Posterior vena cava (tissue), 2 donors: ENCODE measurements around the gene IL1RAPL1. TPM values are rescaled to one million over a fixed set of nuclear protein-coding genes. Genes with fewer than 3 reads are reported as not detected.

Experiments
- DNase-seq: peaks from one replicate; pipeline ENCODE4 v3.0.0-alpha.2; 2020; ENCODE audit warnings: low spot score
- intact Hi-C, 2 donors: fragments of 100-400 bp; cut with DNase I; formaldehyde crosslinking; loops; one replicate each; pipeline versions ENCODE4 v1.14.1 to v1.14.2; 2022 to 2023
- long read RNA-seq, 2 donors: library from polyadenylated mRNA; unstranded; transcript quantifications; one replicate each; pipeline ENCODE4 v2.0.0, GENCODE V29; 2020 to 2021
- total RNA-seq, 2 donors: library from RNA; stranded (reverse); fragmentation: NEBNext Ultra II Directional; extraction: Animal tissue kit (Norgen Biotek cat#: 25700); gene quantifications; one replicate each; pipeline ENCODE4 v1.2.1, GENCODE V29; 2021
- donor health status: DM: yes; HTN: yes; CAD: no.
- donor health status: DM: yes; HTN: yes; CAD: no.

The IL1RAPL1 gene
- under 1 TPM in 1 of 2 donors, not detected in 1; 0.10 TPM for total RNA-seq
- long read RNA-seq, donor 1, result 0 reads
- long read RNA-seq, donor 2, result 0 reads

DNA sequence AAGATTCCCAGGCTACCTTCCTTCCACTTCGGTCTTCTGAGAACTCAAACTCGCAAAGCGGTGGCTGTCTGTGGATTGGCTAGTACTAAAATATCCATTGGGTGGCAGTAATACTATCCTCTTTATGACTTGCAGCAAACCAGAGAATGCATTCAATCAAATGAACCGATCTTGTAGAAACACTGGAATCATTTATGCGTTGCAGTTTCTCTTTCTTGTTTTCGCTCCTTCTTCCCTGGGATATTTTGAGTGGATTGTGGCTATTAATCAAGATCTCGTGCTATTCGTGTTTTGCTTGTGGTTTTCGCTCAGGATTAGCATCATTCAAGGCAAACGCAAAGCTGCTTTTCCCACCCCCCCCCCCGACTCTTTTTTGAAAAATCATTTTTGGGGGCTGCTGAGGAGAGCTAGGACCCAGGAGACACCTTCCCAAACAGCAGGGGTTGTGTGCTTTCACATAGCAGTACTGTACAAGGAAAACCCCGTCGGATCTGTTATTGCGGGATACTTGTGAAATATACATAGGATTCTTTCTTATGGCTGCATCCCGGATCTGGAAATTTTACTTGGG lies at the start of gene IL1RAPL1:
Gene IL1RAPL1 (plus strand): TSS at position 466 of the 571 bp plus-strand sequence.
- intact Hi-C loops, result loop anchor here in 1 of 2 donors (5.0 kb wide), 1 partner anchor 1600 kb away; no protein-coding TSS in a partner anchor
- DNase-seq, result no peak

DNA sequence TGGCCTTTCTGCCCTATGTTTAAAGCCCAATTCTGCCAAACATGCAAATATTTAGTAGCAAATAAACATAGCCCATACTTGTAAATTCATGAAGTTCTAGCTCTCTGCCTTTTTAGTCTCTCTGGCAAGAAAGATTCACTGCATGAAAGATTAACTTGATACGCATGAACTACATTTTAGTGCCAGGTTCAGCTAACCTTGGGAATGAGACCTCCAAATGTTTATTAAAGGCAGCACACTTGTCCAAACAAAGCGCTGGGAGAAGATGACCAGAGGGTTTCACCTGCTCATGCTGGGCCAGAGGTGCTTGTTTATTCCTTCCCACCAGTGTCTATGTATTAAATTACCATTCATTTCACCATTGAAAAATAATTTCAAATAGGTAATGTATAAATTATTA lies 44.5 kb upstream of the IL1RAPL1 start:
- no peak for DNase-seq
- intact Hi-C loops, result no loop called here

DNA sequence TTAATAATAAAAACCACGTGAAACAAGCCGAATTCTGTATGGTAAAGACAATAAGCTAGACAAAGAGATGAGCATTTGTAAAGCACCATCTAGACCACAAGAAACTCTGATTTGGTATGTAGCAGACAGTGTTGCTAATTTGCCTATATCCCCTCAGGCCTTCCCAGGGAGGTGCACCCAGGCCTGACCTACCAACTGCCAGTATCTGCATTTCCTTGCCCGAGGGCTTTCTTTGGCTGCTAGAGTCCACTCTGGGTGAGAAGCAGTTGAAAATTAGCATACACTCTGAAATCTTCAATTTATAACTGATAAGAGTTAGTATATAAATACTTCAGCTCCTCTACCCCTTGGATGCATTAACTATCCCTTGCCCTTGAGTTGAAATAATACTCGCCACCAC lies 37.4 kb upstream of the IL1RAPL1 start:
- no peak for DNase-seq
- intact Hi-C loops, result no loop called here

DNA sequence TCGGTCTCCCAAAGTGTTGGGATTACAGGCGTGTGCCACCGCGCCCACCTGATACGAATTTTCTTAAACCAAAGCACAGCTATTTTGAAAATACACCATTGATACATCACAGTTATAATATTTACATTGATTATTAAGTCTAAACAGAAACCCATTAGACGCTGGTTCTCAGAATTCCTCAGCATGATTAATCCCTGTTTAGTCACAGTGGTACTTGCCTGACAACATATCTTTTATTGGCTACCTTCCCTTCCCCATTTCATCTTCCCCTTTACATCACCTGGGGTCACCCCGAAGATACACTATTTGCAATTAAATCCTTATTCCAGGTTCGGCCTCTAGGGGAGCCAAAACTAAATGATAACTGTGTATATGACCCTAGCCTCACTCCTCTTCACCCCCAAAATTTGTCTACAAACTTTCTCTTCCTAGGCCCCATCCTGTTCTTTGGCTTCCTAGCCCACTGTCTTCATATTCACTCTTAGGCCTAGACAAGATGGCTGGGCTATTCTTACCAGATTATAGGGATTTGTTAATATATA lies 36.8 kb upstream of the IL1RAPL1 start:
- DNase-seq, result no peak
- intact Hi-C loops, result no loop called here

DNA sequence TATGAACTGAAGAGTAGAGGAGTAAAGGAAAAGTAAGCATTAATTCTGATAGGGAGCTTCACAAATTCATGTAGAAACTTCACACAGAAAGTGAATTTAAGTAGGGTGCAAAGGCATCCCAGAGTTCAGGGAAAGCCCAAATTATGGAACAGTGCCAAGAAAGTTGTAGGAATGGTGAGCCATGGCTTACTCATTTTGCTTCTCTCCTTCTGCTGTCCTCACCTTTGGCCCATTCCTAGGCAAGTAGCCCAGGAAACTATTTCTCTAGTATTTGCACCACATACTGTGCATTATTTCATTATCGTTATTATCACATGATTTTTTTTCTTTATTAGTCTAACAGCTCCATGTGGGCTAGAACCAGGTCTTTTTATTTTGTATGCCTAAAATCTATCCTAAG lies 34.9 kb upstream of the IL1RAPL1 start:
- no peak for DNase-seq
- intact Hi-C loops, result no loop called here

DNA sequence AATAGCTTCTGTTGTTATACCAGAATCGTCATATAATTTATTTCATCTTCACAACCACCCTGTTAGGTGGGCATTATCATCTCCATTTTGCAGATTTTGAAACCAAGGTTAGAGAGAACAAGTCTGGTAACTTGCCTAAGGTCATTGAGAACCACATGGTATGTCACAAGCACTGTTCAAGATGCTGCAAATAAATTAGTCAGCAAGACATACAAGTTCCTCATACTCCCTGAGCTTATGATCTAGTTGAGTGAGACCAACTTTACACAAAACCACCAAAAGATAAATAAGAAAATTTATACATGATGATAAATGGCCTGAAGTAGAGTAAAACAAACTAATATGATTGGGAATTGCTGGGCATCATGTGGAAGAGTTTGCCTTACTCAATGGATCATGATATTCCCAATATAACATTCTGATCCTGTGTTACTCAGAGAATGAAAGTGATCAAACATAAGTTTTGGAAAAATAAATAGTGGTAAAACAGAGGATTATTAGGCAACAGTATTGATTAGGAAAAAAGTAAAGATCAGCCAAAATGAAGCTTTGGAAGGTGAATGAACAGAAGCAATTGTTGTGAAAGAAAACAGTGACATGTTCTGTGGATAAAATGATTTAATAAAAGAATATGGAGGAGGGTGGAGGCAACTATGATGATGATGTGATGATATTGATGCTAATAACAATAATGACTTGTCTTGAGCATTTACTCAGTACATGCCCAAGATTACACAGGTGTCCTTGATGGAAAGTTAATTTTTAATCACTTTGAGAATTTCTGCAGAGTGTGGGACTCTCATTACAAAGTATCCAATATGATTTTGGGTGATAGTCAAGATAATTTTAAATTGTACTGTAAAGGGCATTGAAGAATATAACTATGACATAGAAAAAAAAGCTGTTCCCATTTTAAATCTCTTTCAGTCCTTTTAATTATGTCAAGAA lies 34.1 kb upstream of the IL1RAPL1 start:
- intact Hi-C loops, result no loop called here
- no peak for DNase-seq

DNA sequence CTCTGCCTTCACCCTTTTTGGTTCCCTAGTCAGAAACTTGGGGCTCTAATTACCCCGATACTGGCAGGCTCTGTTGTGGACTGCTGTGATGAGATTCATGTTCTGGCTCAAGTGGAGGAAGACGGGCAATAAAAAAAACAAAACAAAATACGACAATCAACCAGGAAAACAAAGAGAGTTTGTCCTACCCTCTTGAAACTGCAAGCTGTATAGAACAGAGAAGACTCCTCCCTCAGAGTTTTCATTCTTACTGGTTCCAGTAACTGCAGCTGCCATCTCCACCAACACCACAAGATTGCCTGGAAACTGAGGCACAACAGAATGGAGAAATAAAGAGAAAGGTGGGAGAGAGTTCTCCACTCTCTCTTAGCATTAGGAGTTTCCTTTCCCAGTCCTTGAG lies 11.1 kb upstream of the IL1RAPL1 start:
- intact Hi-C loops, result no loop called here

DNA sequence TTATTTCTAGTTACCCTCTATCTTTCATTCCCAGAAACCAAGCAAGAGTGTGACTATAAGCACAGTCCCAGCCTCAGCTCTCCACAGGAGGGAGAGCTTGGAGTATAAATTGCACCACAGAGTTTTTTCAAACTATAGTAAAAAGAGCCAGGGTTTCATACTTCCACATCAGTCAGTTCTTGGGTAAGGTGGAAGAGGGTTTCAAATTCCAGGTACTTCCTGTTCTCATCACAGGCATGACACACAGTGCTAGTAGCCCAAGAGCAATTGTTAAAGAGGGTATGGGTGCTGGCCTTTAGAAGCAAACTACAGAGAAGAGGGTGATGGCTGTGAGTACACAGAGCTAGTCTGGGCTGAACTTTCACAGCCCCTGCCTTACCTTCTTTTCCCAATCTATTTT lies 5.7 kb upstream of the IL1RAPL1 start:
- intact Hi-C loops, result no loop called here
- DNase-seq, result no peak

More for the DNA sequence above, 11.1 kb upstream of the IL1RAPL1 start:
- DNase-seq, result no peak

DNA sequence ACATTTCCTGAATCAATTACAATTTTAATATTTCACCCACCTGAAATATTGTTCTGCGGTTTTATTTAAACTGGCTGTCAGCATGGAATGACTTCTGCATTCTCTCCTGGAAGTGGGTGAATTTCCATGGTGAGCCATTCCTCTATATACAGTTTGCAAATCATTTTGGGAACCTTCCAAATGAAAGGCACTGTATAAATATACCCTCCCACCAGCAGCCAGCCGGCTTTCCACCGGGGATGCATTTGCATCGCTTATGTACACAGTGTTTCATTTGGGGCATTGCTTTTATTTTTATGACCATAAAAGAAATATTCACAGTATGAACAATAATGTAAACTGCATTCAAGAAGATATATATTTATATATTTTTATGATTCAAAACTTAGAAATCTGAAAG lies 4.7 kb upstream of the IL1RAPL1 start:
- intact Hi-C loops, result no loop called here
- DNase-seq, result no peak

DNA sequence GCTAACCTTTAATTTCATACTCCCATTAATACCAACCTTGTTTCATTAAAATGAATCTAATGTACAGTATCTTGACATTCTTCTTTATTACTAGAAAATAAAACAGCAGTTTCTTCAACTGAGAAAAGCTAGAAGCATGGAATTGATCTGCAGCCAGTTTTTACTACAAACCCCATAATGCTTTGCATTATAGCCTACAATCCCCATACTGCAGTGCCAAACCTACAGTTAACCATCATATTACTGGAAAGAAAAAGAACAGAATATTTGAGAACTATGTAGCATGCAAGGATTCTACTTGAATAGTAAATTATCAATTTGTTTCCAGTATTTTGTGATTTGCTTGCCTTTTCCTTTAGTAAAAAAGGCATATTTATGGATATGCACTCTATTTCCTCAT lies 3.2 kb upstream of the IL1RAPL1 start:
- DNase-seq, result no peak
- intact Hi-C loops, result no loop called here

DNA sequence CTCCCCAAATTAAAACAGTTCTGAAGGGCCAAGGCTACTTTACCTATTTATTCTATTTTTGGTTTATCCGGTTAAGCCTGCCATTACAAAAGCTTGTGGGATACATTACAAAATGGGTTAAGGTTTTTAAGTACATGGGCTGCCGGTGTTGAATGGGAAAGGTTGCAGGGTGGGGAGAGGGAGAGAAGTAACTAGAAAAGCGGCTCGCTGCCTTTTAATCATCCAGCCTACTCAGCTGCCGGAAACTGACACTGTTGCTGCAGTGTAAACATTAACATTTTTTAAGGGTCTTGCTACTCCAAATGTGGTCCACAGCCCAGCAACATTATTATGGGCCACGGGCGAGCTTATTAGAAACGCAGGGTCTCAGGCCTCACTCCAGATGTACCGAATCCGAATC lies 1.5 kb upstream of the IL1RAPL1 start:
- DNase-seq, result no peak
- intact Hi-C loops, result loop anchor here in 1 of 2 donors (5.0 kb wide), 1 partner anchor 1602 kb away; no protein-coding TSS in a partner anchor

DNA sequence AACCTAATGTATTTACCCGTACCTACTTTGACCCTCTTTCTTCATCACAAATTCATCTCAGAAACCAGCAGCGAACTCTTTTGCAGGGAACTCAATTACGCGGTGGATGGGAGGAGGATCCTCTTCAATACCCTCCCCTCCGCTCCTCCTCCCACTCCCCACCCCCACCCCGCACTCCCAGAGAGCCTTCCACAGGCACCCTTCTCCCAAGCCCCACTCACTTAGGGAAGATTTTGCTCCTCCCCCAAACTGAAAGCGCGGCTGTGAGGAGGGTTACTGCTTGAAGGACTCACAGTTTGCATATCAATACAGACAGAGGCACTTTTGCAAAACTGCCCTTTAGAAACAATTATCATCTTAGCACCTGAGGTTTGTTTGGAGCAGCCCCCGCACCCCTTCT lies 960 bp upstream of the IL1RAPL1 start:
- intact Hi-C loops, result loop anchor here in 1 of 2 donors (5.0 kb wide), 1 partner anchor 1601 kb away; no protein-coding TSS in a partner anchor
- DNase-seq, result no peak

DNA sequence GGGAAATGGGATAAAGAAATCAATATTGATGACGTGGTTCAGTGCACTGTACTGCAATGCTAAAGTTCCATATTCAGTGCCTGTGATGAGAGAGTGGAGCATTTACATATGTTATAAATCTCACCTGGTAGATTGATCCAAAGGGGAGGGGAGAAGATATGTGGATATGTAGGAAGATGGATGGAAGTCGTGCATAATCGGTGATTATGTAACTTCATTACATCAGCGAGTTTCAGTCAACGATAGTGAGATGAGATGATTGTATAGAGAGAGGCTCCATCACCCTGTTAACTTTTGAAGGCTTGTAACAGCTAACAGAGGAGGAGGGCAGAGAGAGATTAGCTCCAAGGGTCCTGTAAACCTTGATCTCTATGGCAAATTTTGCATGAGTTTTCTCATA lies 1.8 kb downstream of the IL1RAPL1 start:
- intact Hi-C loops, result loop anchor here in 1 of 2 donors (5.0 kb wide), 1 partner anchor 1598 kb away; no protein-coding TSS in a partner anchor
- DNase-seq, result no peak

DNA sequence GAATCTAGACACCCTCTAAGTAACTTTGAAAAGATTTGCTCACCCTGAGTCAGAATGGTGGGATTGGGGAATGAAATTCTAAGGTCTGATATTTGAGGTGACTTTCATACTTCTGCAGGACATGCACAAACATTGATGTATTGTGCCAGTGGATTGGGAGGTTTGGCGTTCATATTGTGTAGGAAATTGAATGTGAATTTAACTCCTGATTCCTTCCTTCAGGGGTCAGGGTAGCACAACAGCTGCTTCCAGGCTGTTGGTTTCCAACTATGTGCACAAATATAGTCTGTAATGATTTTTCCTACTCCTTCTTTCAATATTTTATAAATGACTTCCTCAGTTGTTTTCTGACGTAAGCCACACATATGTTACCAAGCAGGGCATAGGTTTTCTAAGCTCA lies 3.1 kb downstream of the IL1RAPL1 start:
- intact Hi-C loops, result no loop called here

DNA sequence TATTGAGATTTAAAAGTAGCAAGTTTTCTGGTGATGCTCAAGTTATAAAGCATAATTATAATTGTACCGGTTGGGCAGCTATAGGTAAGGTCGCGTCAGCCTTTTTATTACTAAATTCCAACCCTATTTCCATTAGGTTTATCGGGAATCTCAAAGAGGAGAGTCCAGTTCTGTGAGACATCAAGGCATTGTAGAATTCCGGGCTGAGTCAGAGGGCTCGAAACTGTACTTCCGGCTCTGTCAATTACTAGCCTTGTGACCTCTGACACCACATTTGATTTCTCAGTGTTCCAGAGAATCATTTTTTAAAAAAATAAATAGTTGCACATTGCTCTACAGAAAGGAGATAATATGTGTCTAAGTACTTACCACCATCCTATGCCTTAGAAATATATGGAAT lies 4.3 kb downstream of the IL1RAPL1 start:
- no peak for DNase-seq
- intact Hi-C loops, result no loop called here

More for the DNA sequence above, 3.1 kb downstream of the IL1RAPL1 start:
- no peak for DNase-seq

DNA sequence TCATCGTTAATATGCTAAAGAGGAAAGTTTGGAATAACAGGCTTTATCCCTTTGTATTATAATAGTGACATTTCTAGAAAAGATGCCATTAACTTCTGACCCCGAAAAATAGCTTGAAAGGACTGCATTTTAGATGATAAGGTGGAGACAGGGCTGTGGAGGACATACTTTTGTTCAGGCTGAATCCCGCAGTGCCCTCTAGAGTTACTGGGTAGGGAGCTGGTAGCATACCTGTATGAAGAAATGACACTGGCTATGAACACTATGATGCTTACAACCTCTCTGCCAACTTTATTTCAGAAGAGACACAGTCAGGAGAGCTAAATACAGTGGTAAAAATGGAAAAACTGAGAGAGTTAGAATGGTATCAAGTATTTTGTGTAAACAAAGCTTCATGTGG lies 8.1 kb downstream of the IL1RAPL1 start:
- no peak for DNase-seq
- intact Hi-C loops, result no loop called here

DNA sequence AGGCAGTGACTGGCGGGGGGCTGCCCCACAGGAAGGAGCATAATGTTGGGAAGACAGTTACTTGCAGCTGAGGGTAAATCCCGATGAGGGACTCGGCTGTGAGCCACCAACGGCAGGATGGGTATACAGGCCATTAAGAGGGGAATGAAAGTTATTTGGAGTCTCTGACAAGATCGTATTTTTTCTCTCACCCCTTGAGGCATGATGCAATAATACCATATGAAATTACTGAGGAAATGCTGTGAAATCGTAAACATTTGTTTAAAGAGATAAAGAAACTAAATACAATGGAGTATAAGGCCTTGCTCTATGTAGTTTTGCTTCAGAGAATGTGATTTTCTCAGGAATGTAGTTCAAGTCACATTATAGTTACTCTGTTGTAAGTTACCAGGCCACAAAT lies 12.7 kb downstream of the IL1RAPL1 start:
- intact Hi-C loops, result no loop called here
- no peak for DNase-seq

DNA sequence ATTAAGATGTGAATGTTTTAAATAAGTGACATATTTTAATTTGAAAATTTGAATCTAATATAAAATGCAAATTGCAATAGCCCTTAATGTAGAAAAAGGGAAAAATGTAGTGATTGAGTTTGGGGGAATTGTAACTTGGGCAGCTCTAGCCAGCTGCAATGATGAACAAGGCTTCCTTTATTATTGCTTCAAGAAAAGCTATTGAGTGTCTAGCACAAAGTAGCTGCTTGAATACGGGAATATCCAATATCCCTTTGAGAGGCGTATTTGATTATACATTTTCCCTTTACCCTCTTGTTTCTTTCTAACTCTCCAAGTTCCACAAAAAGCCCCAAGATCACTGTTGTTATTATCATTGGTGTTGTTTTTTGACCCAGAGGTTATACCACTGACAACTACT lies 21.8 kb downstream of the IL1RAPL1 start:
- DNase-seq, result no peak
- intact Hi-C loops, result no loop called here

DNA sequence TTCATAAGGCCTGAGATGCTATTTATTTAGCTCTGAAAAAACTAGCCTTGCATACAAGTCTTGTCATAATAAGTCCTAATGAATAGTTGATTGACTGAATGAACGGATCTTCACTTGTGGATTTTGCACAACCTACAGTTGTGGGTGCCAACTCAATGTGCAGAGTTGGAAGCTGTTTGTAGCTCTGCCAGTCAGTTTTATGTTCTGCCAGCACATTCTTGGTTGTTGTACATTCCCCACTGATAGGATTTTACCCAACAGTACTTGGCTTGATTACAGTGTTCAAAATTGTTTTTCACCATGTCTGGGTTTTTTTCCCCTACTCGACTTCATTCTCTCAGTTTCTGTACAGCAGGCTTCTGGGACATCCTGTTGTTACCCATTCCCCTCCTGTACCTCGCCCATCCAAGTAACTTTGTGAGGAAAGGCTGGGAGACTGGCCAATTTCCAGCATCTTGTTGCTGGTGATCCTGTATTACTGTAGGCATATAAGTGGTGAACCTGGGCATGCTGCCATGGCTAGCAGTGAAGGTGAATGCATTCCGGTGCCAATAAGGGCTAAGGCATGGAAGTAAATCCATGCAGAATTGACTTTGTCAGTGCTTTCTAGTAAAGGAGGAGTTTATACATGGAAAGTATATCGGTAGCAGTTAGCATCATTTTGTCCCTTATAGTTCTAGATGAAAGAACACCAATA lies 22.8 kb downstream of the IL1RAPL1 start:
- intact Hi-C loops, result no loop called here
- DNase-seq, result no peak

DNA sequence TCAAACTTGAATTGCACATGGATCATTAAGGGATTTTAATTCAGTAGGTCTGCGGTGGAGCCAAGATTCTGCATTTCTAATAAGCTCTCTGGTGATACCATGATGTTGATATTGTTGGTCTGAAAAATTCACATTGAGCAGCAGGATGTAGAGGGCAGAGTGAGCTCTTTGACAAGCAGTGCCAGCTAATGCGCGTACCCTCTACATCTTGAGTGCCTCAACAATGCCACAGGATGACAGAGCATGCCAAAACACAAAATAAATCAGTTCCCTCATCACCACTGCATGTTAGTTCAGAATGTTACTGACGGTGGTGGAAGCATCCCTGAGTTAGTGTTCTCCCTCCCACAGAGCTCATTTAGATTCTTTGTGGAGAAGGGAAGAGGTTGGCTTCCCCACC lies 23.5 kb downstream of the IL1RAPL1 start:
- DNase-seq, result no peak
- intact Hi-C loops, result no loop called here
